HCT116 (cell line): ENCODE results near the gene TMEM232. TPM values are rescaled to one million over a fixed set of nuclear protein-coding genes. Genes with fewer than 3 reads are reported as not detected.

Experiments used
- ATAC-seq: fragments of 200-7000 bp; cut with Tn5 transposase; 2 replicates; pipeline ENCODE4 v1.9.1; 2020; ENCODE audit warnings: mild to moderate bottlenecking, moderate library complexity
- BruUV-seq: library from RNA; stranded (reverse); fragments of 400-500 nt; replicated peaks from 2 replicates; lab custom pipeline; 2021; lab: Mats Ljungman, UMichigan
- CTCF ChIA-PET: fragments of 300-600 bp; sonication (Branson Sonifier 250); formaldehyde crosslinking; loops from one replicate; lab custom pipeline; 2021; ENCODE audit warnings: antibody characterized with exemption; lab: Charles Lee
- POLR2A ChIA-PET: fragments of 300-600, 350-600 bp; sonication (Branson Sonifier 250); formaldehyde crosslinking; loops from one replicate; lab custom pipeline; 2021; ENCODE audit warnings: antibody characterized with exemption; lab: Charles Lee
- RAD21 ChIA-PET, 2 experiments: fragments of 300-600 bp; sonication (Branson Sonifier 250); formaldehyde crosslinking; loops; one replicate each; lab custom pipeline; 2023; ENCODE audit warnings: low total read pairs in 2 of 2; ENCODE audit not compliant: uncharacterized antibody in 2 of 2, unreplicated experiment in 2 of 2, low non-redundant PET in 1 of 2; lab: Charles Lee
- DNase-seq: peaks from one replicate; pipeline ENCODE4 v3.0.0-alpha.2; 2010; ENCODE audit warnings: low read depth, low spot score
- H2AFZ ChIP-seq: fragments of 200-600 bp; shearing (Covaris generic), sonication (generic); 2 replicates; pipeline ENCODE4 v1.6.1; 2017; ENCODE audit warnings: low read depth, mixed run types, mixed read lengths, antibody characterized with exemption, low read length; ENCODE audit not compliant: poor library complexity, severe bottlenecking
- H3K27ac ChIP-seq: 2 replicates; pipeline ENCODE4 v1.5.1; 2012; ENCODE audit warnings: low read depth, low read length
- H3K27me3 ChIP-seq: fragments of 200-600 bp; sonication (generic); 2 replicates; pipeline ENCODE4 v1.6.1; 2016; ENCODE audit warnings: mixed run types, low read length, mixed read lengths; ENCODE audit not compliant: insufficient read depth
- H3K36me3 ChIP-seq, 2 experiments: fragments of 200-500 bp in 1 of 2; fragments of 200-600 bp in 1 of 2; sonication (Bioruptor generic) in 1 of 2; sonication (generic) in 1 of 2; 2 replicates each; pipeline versions ENCODE4 v1.5.1 to v1.6.1; 2014 to 2016; ENCODE audit warnings: low read length in 2 of 2, inconsistent platforms in 1 of 2, mixed read lengths in 1 of 2, mixed run types in 1 of 2; ENCODE audit not compliant: insufficient read depth in 2 of 2, control insufficient read depth in 1 of 2
- H3K4me1 ChIP-seq, 2 experiments: fragments of 200-600 bp in 1 of 2; sonication (generic) in 1 of 2; 2 replicates each; pipeline versions ENCODE4 v1.5.1 to v1.6.1; 2012 to 2017; ENCODE audit warnings: low read length in 2 of 2, inconsistent platforms in 1 of 2, mild to moderate bottlenecking in 1 of 2, mixed read lengths in 1 of 2, mixed run types in 1 of 2, moderate library complexity in 1 of 2; ENCODE audit not compliant: insufficient read depth in 2 of 2, control insufficient read depth in 1 of 2
- H3K4me2 ChIP-seq: fragments of 200-600 bp; sonication (generic); 2 replicates; pipeline ENCODE4 v1.6.1; 2017; ENCODE audit warnings: mixed run types, low read length, mixed read lengths
- H3K4me3 ChIP-seq, 2 experiments: fragments of 200-600 bp in 1 of 2; sonication (generic) in 1 of 2; replicated peaks in 1 of 2; 2 replicates each; pipeline ENCODE4 v1.5.1; 2011 to 2016; ENCODE audit warnings: low read length in 2 of 2, control low read depth in 1 of 2, low read depth in 1 of 2, mild to moderate bottlenecking in 1 of 2, mixed read lengths in 1 of 2, mixed run types in 1 of 2
- H3K79me2 ChIP-seq: fragments of 200-600 bp; sonication (generic); 2 replicates; pipeline ENCODE4 v1.6.1; 2017; ENCODE audit warnings: mild to moderate bottlenecking, mixed run types, low read length, moderate library complexity, mixed read lengths; ENCODE audit not compliant: insufficient read depth
- H3K9ac ChIP-seq: fragments of 200-600 bp; sonication (generic); 2 replicates; pipeline ENCODE4 v1.6.1; 2016; ENCODE audit warnings: low read length, mixed read lengths
- H3K9me2 ChIP-seq: fragments of 200-600 bp; sonication (generic), shearing (Covaris generic); 2 replicates; pipeline ENCODE4 v1.6.1; 2017; ENCODE audit warnings: mixed run types, mild to moderate bottlenecking, moderate library complexity; ENCODE audit not compliant: insufficient read depth
- H3K9me3 ChIP-seq, 2 experiments: fragments of 200-500 bp in 1 of 2; fragments of 200-600 bp in 1 of 2; sonication (Bioruptor generic) in 1 of 2; sonication (generic) in 1 of 2; 2 replicates each; pipeline ENCODE4 v1.6.1; 2014 to 2017; ENCODE audit warnings: low read length in 2 of 2, mixed read lengths in 2 of 2, inconsistent platforms in 1 of 2, low read depth in 1 of 2, mild to moderate bottlenecking in 1 of 2, mixed run types in 1 of 2, moderate library complexity in 1 of 2; ENCODE audit not compliant: control insufficient read depth in 1 of 2, insufficient read depth in 1 of 2
- H4K20me1 ChIP-seq: fragments of 200-600 bp; sonication (generic), shearing (Covaris generic); 2 replicates; pipeline ENCODE4 v1.6.1; 2017; ENCODE audit warnings: mixed run types, mild to moderate bottlenecking, moderate library complexity; ENCODE audit not compliant: insufficient read depth
- ATF3 ChIP-seq: IDR thresholded peaks from 2 replicates; pipeline ENCODE4 v1.6.1; 2012
- CEBPB ChIP-seq: IDR thresholded peaks from 2 replicates; pipeline ENCODE4 v1.6.1; 2012; ENCODE audit warnings: low read depth
- CTCF ChIP-seq, 3 experiments: fragments of 200-600 bp in 1 of 3; sonication (generic) in 1 of 3; IDR thresholded peaks in 2 of 3; conservative IDR thresholded peaks in 1 of 3; 2 replicates each; pipeline ENCODE4 v1.5.1; 2012 to 2017; ENCODE audit warnings: low read depth in 2 of 3, low read length in 2 of 3, antibody characterized with exemption in 1 of 3, borderline replicate concordance in 1 of 3, control low read depth in 1 of 3, mild to moderate bottlenecking in 1 of 3, mixed read lengths in 1 of 3, mixed run types in 1 of 3, moderate library complexity in 1 of 3; ENCODE audit not compliant: insufficient read depth in 1 of 3
- EGR1 ChIP-seq: IDR thresholded peaks from 2 replicates; pipeline ENCODE4 v1.6.1; 2012; ENCODE audit warnings: low read depth
- ELF1 ChIP-seq: IDR thresholded peaks from 2 replicates; pipeline ENCODE4 v1.6.1; 2012; ENCODE audit warnings: low read depth, borderline replicate concordance
- EZH2phosphoT487 ChIP-seq: fragments of 200-600 bp; IDR thresholded peaks from 2 replicates; pipeline ENCODE4 v1.6.1; 2018; ENCODE audit warnings: antibody characterized with exemption, borderline replicate concordance
- FOSL1 ChIP-seq: IDR thresholded peaks from 2 replicates; pipeline ENCODE4 v1.6.1; 2012; ENCODE audit warnings: low read depth
- JUND ChIP-seq: IDR thresholded peaks from 2 replicates; pipeline ENCODE4 v1.6.1; 2012
- MAX ChIP-seq: IDR thresholded peaks from 2 replicates; pipeline ENCODE4 v1.6.1; 2012
- POLR2AphosphoS5 ChIP-seq: IDR thresholded peaks from 2 replicates; pipeline ENCODE4 v1.6.1; 2011; ENCODE audit warnings: mild to moderate bottlenecking, low read depth, low read length, moderate library complexity
- RAD21 ChIP-seq: IDR thresholded peaks from 2 replicates; pipeline ENCODE4 v1.6.1; 2012; ENCODE audit warnings: low read depth, mild to moderate bottlenecking
- SP1 ChIP-seq: IDR thresholded peaks from 2 replicates; pipeline ENCODE4 v1.6.1; 2012; ENCODE audit warnings: low read depth
- SRF ChIP-seq: IDR thresholded peaks from 2 replicates; pipeline ENCODE4 v1.6.1; 2012; ENCODE audit warnings: low read depth
- TCF7L2 ChIP-seq: IDR thresholded peaks from 2 replicates; pipeline ENCODE4 v1.7.0; 2011; ENCODE audit warnings: borderline replicate concordance, inconsistent platforms; ENCODE audit not compliant: insufficient read depth, insufficient read length; ENCODE audit errors: extremely low read depth
- YY1 ChIP-seq: IDR thresholded peaks from 2 replicates; pipeline ENCODE4 v1.6.1; 2011; ENCODE audit warnings: low read length, low read depth, moderate library complexity, mild to moderate bottlenecking; ENCODE audit not compliant: insufficient replicate concordance; ENCODE audit errors: extremely low read depth
- ZNF274 ChIP-seq: fragments of 200-500 bp; sonication (Bioruptor generic); IDR thresholded peaks from 2 replicates; pipeline ENCODE4 v1.6.1; 2014; ENCODE audit warnings: mild to moderate bottlenecking, low read depth, low read length, inconsistent platforms
- intact Hi-C: fragments of 100-400 bp; cut with micrococcal nuclease; formaldehyde crosslinking; loops from 2 replicates; pipeline ENCODE4 v1.10.0; 2022
- total RNA-seq: library from RNA; stranded (reverse); gene quantifications from one replicate; pipeline ENCODE4 v1.2.1, GENCODE V29; 2021; ENCODE audit not compliant: unreplicated experiment

The TMEM232 gene
- total RNA-seq, 1 experiment from 2014 or later: 1.2 TPM

GRCh38 chr5:110707260-110707844, 19.1 kb downstream of the TMEM232 start:
- no peak for ATAC-seq
- Histone ChIP-seq H3K9ac (no peak overlapping the region), H3K9me2 (no peaks in the 10 kb centered on the region), H3K4me1 (no peaks in the 10 kb centered on the region), H2AFZ (no peak overlapping the region), H3K9me3 (no peaks in the 10 kb centered on the region), H3K4me3 (no peak overlapping the region), H4K20me1 (no peaks in the 10 kb centered on the region), H3K27ac (no peak overlapping the region), H3K27me3 (no peaks in the 10 kb centered on the region), H3K4me2 (no peak overlapping the region), H3K79me2 (no peaks in the 10 kb centered on the region), H3K36me3 (no peaks in the 10 kb centered on the region)
- TF ChIP-seq SP1 (no peak), FOSL1 (no peak), CTCF (IDR thresholded peaks at IDR 0.05 in 2 of 3, conservative IDR thresholded peaks at IDR 0.05 in 1 of 3; ENCODE audit: borderline replicate concordance in 1 of 3, insufficient read depth in 1 of 3, low read depth in 2 of 3, low read length in 2 of 3) (no peak), ELF1 (no peak), RAD21 (no peak), ZNF274 (no peak), EZH2phosphoT487 (no peak), SRF (no peak), YY1 (no peak), ATF3 (no peak), MAX (no peak), JUND (no peak), CEBPB (no peak), POLR2AphosphoS5 (no peak), TCF7L2 (no peak), EGR1 (no peak)
- POLR2A ChIA-PET: no interaction called here
- BruUV-seq: no TSS peak
- RAD21 ChIA-PET: no interaction called here
- DNase-seq: no peak
- intact Hi-C loops: no loop called here
- CTCF ChIA-PET: no interaction called here
